ENCODE data around the gene PSMD3. TPM values are rescaled to one million over a fixed set of nuclear protein-coding genes. Genes with fewer than 3 reads are reported as not detected.

The PSMD3 gene
- total RNA-seq, 1 experiment from 2014 or later, result 229 TPM

Other genes with a start within 250 kb of the PSMD3 start
- 0.40 and 0.72 TPM in 2 replicates for gene GRB7, start 242.9 kb upstream of the PSMD3 start, total RNA-seq (2014; rRNA removed; shearing (Covaris generic))
- gene IKZF3, start 116.5 kb upstream of the PSMD3 start, total RNA-seq (2014; rRNA removed; shearing (Covaris generic)), result not detected in 2 replicates
- not detected in 2 replicates for gene ZPBP2, start 112.6 kb upstream of the PSMD3 start, total RNA-seq (2014; rRNA removed; shearing (Covaris generic))
- 1.6 and 1.9 TPM in 2 replicates for gene GSDMB, start 62.2 kb upstream of the PSMD3 start, total RNA-seq (2014; rRNA removed; shearing (Covaris generic))
- gene ORMDL3, start 53.2 kb upstream of the PSMD3 start, total RNA-seq (2014; rRNA removed; shearing (Covaris generic)), result 40.2 and 43.7 TPM in 2 replicates
- not detected in 2 replicates for gene LRRC3C, start 53.1 kb upstream of the PSMD3 start, total RNA-seq (2014; rRNA removed; shearing (Covaris generic))
- gene GSDMA, start 17.8 kb upstream of the PSMD3 start, total RNA-seq (2014; rRNA removed; shearing (Covaris generic)), result not detected in 2 replicates
- not detected in 2 replicates for gene CSF3, start 34.6 kb downstream of the PSMD3 start, total RNA-seq (2014; rRNA removed; shearing (Covaris generic))
- gene MED24, start 73.6 kb downstream of the PSMD3 start, total RNA-seq (2014; rRNA removed; shearing (Covaris generic)), result 46.5 and 67.3 TPM in 2 replicates
- 14.5 and 17.8 TPM in 2 replicates for gene THRA, start 82.2 kb downstream of the PSMD3 start, total RNA-seq (2014; rRNA removed; shearing (Covaris generic))
- 1.1 and 2.2 TPM in 2 replicates for gene NR1D1, start 119.8 kb downstream of the PSMD3 start, total RNA-seq (2014; rRNA removed; shearing (Covaris generic))
- 61.3 and 64.3 TPM in 2 replicates for gene MSL1, start 141.2 kb downstream of the PSMD3 start, total RNA-seq (2014; rRNA removed; shearing (Covaris generic))
- 44.5 and 50.1 TPM in 2 replicates for gene CASC3, start 159.7 kb downstream of the PSMD3 start, total RNA-seq (2014; rRNA removed; shearing (Covaris generic))
- 0.86 and 4.4 TPM in 2 replicates for gene RAPGEFL1, start 196.7 kb downstream of the PSMD3 start, total RNA-seq (2014; rRNA removed; shearing (Covaris generic))
- gene WIPF2, start 238.5 kb downstream of the PSMD3 start, total RNA-seq (2014; rRNA removed; shearing (Covaris generic)), result 5.6 and 7.1 TPM in 2 replicates